Measurements from ENCODE around the gene PTPRM.

Gene PTPRM

DNA sequence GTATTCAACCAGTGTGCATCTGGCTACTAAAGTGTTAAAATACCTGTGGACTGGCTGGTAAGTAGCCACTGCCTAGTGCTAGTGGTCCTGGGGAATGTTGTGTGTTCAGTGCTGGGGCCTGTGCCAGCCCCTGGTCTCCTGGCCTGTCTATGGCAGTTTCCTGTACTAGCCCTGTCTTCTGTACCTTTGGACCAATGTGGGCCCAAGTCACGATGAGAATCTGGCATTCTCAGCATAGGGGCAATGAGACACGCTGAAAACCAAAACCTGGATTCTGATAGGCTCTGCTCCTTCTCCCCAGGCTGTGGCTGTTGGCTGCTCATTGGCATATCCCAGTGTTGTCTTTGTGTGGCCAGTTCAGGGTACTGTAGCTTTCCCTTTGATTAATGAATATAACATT, 170.4 kb downstream of the PTPRM start:
- no peak for ATAC-seq
- no peak overlapping the region for H3K27ac Mint-ChIP-seq
- no peak for DNase-seq
- no peaks in the 10 kb centered on the region for H3K9me3 Mint-ChIP-seq
- no peaks in the 10 kb centered on the region for H3K4me1 Mint-ChIP-seq
- no peaks in the 10 kb centered on the region for H3K36me3 Mint-ChIP-seq (ENCODE audit: low read depth)
- no peaks in the 10 kb centered on the region for H3K27me3 Mint-ChIP-seq
- no peak overlapping the region for H3K4me3 Mint-ChIP-seq

DNA sequence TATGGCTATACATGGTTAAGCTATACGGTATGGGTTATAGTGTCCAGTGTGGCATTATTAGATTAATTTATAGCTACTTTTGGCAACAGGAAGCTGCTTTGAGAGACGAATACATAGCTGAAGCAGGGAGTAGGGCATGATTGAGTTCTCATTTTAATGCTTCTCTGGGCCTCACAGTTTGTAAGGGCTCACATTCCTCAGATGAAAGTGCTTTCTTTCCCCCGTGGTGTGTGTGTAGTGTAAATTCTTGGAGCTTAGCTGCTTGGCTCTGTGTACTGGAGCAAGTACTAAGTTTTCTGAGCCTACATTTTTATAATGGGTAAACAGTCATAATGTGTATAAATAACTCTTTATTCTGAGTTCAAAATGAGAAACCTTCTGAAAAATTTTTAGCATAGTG, 173.7 kb downstream of the PTPRM start:
- ATAC-seq (no peak), DNase-seq (no peak)
- Mint-ChIP-seq H3K27ac (no peak overlapping the region), H3K9me3 (peaks cover 6% of the 10 kb centered on the region), H3K4me1 (no peaks in the 10 kb centered on the region), H3K36me3 (ENCODE audit: low read depth) (no peaks in the 10 kb centered on the region), H3K4me3 (no peak overlapping the region), H3K27me3 (no peaks in the 10 kb centered on the region)

DNA sequence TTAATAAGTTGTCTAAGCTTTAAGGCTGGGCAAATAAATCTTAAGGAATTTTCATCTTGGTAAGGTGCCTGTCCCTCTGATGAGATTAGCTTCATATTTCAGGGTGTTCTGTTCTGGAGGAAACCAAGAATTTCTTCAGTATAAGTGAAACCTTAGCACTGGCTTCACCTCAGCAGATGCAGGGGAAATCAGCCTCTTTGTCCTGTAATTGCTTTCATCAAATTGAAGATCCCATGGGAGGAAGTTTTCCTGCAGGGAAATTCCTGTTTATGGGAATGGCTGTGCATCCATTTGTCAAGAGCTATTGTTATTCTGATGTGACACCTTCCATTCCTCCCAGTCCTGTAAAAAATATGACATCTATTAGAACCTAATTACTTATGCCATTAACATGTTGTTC, 174.5 kb downstream of the PTPRM start:
- Mint-ChIP-seq H3K9me3 (peaks cover 10% of the 10 kb centered on the region), H3K36me3 (ENCODE audit: low read depth) (no peaks in the 10 kb centered on the region), H3K27ac (no peak overlapping the region), H3K4me3 (no peak overlapping the region), H3K4me1 (no peaks in the 10 kb centered on the region), H3K27me3 (no peaks in the 10 kb centered on the region)
- DNase-seq, result no peak
- no peak for ATAC-seq

DNA sequence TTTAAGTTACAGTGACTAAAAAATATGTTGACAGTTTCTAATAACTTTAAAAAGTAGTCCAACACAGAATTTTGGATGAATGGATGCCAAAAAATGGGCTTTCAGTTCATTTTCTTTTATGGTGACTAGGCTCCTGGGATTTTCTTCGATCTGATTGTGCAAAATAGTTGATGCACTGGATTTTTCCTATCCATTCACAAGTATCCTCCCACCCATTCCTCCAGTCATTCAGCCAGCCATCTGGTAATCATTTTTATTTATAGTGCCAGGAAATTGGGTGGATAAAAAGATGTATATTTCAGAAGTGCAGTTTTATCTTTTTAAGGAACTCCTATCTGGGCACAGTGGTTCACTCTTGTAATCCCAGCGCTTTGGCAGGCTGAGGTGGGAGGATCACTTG, 175.1 kb downstream of the PTPRM start:
- DNase-seq, result no peak
- H3K27me3 Mint-ChIP-seq, result no peaks in the 10 kb centered on the region
- peaks cover 14% of the 10 kb centered on the region for H3K9me3 Mint-ChIP-seq
- no peaks in the 10 kb centered on the region for H3K4me1 Mint-ChIP-seq
- H3K4me3 Mint-ChIP-seq, result no peak overlapping the region
- H3K27ac Mint-ChIP-seq, result no peak overlapping the region
- no peaks in the 10 kb centered on the region for H3K36me3 Mint-ChIP-seq (ENCODE audit: low read depth)
- no peak for ATAC-seq

DNA sequence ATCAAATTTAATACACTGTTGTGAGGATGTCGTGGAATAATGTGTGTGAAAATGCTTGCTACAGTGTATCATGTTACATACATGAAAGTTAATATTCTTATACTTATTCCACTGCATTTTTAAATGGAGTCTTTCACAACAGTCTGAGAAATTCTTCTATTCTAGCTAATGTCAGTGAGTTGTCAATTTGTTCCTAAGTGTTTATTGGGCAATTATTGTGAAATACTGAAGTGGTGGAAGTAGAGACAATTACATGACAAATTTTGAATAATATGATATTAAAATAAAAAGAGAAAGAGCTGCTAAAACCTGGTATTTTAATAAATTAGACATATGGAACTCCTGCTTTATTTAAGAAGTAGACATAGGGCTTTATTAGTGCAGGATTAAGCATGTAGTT, 176.1 kb downstream of the PTPRM start:
- no peaks in the 10 kb centered on the region for H3K27me3 Mint-ChIP-seq
- peaks cover 18% of the 10 kb centered on the region for H3K9me3 Mint-ChIP-seq
- H3K27ac Mint-ChIP-seq, result no peak overlapping the region
- H3K4me3 Mint-ChIP-seq, result no peak overlapping the region
- no peaks in the 10 kb centered on the region for H3K4me1 Mint-ChIP-seq
- ATAC-seq (no peak), DNase-seq (no peak)
- H3K36me3 Mint-ChIP-seq (ENCODE audit: low read depth), result no peaks in the 10 kb centered on the region

DNA sequence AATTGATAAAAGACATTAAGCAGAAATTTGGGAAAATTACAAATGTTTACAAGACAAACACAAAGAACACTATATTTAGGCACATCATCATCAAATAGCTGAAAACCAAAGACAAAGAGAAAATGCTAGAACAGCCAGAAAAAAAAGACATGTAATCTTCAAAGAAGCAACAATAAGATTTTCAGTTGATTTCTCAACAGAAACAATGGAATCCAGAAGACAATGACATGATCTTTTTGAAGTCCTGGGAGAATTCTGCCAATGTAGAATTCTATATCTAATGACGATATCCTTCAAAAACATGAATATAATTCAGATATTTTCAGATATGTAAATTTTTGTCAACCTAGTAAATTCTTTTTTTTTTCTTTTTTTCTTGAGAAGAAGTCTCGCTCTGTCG, 179.0 kb downstream of the PTPRM start:
- ATAC-seq (no peak), DNase-seq (no peak)
- Mint-ChIP-seq H3K4me1 (no peaks in the 10 kb centered on the region), H3K27ac (no peak overlapping the region), H3K9me3 (peaks cover 18% of the 10 kb centered on the region), H3K4me3 (no peak overlapping the region), H3K36me3 (ENCODE audit: low read depth) (no peaks in the 10 kb centered on the region), H3K27me3 (no peaks in the 10 kb centered on the region)

DNA sequence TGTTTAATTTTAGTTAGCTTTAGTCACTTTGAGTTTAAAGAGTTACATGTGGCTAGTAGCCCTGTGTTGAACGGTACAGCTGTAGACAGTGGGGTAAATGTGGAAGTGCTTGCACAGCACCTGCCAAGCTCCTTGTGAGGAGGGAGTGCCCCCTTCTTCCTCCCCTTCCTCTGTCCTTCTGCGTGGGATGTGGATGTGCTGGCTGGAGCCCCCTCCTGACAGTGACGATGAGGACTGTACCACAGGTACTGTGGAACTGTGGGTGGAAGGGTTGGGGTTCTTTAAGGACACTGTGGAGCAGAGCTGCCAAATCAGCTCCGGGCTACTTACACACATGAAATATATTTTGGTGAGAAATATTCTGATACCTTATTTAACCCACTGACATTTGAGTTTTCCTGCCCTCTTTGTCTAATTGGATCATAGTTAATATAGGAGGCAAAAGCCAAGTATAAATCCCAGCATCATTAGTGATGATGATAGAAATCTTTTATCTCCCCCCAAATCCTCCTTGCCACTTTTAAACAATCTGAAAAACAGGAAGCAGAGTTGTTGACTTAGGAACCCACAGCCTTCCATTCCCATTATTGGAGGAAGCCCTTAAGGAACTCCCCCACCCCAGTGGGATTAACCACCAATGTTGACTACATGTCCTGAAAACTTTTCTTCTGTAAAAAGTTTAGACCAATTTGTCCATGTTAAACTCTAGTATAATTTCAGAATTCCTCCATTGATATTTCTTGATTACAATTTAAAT, 181.3 kb downstream of the PTPRM start:
- Mint-ChIP-seq H3K9me3 (peaks cover 18% of the 10 kb centered on the region), H3K4me1 (no peaks in the 10 kb centered on the region), H3K4me3 (no peak overlapping the region), H3K36me3 (ENCODE audit: low read depth) (no peaks in the 10 kb centered on the region), H3K27ac (no peak overlapping the region), H3K27me3 (no peaks in the 10 kb centered on the region)
- DNase-seq, result no peak
- ATAC-seq, result no peak

DNA sequence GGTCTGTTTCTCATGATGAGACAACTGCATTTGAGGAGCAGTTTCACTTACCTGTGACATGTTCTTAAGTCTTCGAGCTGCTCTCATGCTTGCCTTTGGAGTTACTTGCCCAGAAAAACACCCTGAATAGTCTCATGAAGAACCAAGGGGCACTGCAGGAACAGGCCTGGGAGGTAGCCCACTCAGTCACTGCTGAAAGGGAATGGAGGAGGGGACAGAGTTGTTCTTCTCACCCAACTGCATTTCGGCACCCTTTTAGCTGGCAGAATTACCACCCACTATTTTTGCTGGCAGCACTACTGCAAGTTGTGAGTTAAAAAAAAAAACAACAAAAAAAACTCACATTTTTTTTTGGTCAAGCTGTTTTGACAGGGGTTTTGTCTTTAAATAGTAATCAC, 181.9 kb downstream of the PTPRM start:
- no peaks in the 10 kb centered on the region for H3K4me1 Mint-ChIP-seq
- ATAC-seq (no peak), DNase-seq (no peak)
- peaks cover 18% of the 10 kb centered on the region for H3K9me3 Mint-ChIP-seq
- H3K4me3 Mint-ChIP-seq, result no peak overlapping the region
- H3K36me3 Mint-ChIP-seq (ENCODE audit: low read depth), result no peaks in the 10 kb centered on the region
- H3K27ac Mint-ChIP-seq, result no peak overlapping the region
- no peaks in the 10 kb centered on the region for H3K27me3 Mint-ChIP-seq

DNA sequence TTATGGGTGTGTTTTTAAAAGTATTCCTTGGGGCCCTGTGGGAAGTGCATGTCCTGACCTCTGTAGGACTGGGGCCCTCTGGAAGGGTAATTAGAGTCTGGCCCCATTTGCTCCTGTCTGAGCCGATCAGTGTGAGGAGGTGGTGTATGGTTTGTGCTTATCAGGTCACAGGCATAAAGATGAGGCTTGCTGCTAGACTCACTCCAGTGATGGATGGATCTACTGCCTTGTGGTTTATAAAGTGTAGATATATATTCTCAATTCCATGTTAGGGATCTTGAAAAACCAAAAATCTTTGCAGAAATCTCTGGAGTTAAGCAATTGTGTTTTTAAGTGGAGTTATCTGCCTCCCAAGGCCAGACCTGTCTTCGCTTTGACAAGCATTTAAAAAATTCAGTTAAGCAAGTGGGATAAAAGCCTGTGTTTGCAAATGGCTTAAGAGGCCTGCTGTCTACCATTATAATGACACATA, 182.4 kb downstream of the PTPRM start:
- H3K36me3 Mint-ChIP-seq (ENCODE audit: low read depth), result no peaks in the 10 kb centered on the region
- H3K9me3 Mint-ChIP-seq, result peaks cover 18% of the 10 kb centered on the region
- DNase-seq (no peak), ATAC-seq (no peak)
- H3K27ac Mint-ChIP-seq, result no peak overlapping the region
- no peaks in the 10 kb centered on the region for H3K4me1 Mint-ChIP-seq
- no peaks in the 10 kb centered on the region for H3K27me3 Mint-ChIP-seq
- H3K4me3 Mint-ChIP-seq, result no peak overlapping the region

DNA sequence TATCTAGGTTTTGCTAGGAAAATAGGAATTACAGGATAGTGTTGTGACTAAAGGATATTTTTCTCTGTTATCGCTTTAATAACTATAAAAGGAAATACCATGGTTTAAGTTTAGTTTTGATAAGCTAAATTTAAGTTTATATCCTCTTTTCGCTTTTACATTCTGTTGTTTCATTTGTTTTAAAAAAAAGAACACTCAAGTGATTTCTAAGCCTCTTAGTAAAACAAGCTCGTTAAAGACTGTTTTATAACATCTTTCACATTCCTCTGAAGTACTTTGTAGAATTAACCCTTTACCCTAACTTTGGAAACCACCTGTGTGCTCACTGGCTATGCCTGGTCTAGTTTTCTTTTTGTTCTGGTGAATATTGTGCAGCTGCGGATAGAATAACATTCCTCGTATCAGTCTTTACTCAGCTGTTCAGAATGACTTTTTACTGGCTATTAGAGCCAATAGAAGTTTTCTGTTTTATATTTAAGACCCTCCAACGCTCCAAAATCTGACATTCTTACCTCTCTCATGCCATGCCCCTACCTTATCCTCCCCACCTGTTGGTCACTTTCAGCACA, 183.1 kb downstream of the PTPRM start:
- Mint-ChIP-seq H3K27ac (no peak overlapping the region), H3K4me1 (no peaks in the 10 kb centered on the region), H3K36me3 (ENCODE audit: low read depth) (no peaks in the 10 kb centered on the region), H3K4me3 (no peak overlapping the region), H3K27me3 (no peaks in the 10 kb centered on the region), H3K9me3 (peaks cover 18% of the 10 kb centered on the region)
- no peak for DNase-seq
- ATAC-seq, result no peak

DNA sequence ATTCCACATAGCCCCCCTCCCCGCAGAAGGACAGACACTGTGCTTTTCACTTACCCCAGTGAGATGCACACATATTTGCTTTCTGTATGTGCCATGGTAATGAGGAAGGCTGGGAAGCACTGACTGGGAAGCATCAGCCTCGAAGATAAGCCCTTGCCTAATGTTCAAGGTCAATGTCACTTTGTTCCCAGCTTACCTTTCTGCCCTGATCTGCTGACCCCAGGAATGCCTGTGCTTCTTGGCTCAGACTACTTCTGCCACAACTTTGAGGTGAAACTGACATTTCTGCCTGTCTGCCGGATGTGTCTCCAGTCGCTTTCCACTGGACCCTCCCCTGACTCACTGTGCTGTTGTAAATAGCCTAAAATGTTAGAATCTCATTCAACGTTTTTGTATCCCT, 183.8 kb downstream of the PTPRM start:
- H3K36me3 Mint-ChIP-seq (ENCODE audit: low read depth), result no peaks in the 10 kb centered on the region
- no peaks in the 10 kb centered on the region for H3K27me3 Mint-ChIP-seq
- no peak overlapping the region for H3K27ac Mint-ChIP-seq
- no peak for DNase-seq
- no peak overlapping the region for H3K4me3 Mint-ChIP-seq
- ATAC-seq, result no peak
- H3K4me1 Mint-ChIP-seq, result no peaks in the 10 kb centered on the region
- H3K9me3 Mint-ChIP-seq, result peaks cover 11% of the 10 kb centered on the region

DNA sequence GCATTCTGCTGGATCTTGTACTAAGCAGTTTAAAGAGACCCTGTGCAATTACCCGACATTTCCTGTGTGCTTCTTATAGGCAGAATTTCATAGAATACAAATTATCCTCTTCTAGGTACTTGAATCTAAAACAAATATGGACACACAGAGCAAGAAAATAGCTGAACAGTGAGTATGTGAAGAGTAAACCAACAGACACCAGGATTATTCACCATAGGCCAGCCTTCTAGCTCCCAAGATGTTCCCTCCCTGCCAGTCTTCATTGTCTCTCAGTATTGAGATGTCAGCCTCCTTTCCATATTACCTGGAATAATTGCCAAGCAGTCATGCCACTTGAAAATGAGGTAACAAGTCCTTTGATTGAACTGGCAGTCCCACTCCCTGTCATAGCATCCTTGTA, 187.1 kb downstream of the PTPRM start:
- Mint-ChIP-seq H3K4me3 (no peak overlapping the region), H3K4me1 (no peaks in the 10 kb centered on the region), H3K36me3 (ENCODE audit: low read depth) (no peaks in the 10 kb centered on the region), H3K27ac (no peak overlapping the region), H3K9me3 (no peaks in the 10 kb centered on the region), H3K27me3 (no peaks in the 10 kb centered on the region)
- DNase-seq (no peak), ATAC-seq (no peak)

DNA sequence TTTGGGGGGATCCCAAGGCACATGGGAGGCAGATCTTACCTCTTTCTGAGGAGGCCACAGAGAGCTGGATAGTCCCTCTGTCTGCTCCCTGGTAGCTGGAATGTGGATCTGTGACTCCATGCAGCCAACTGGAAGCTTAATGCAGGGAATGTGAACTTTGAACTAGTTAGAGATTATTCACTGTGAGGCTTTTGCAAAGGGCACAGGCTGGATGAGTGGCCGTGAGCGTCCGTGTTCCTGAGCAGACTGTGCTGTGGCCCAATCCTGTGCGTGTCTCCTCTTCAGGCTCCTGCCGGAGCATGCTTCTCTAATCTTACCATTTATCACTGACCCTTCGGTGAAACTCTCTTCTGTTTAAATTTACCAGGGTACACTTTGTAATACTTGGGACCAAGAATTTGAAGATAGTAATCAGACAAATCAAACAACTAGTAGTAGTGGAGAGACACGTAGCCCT, 187.6 kb downstream of the PTPRM start:
- DNase-seq, result no peak
- Mint-ChIP-seq H3K4me1 (no peaks in the 10 kb centered on the region), H3K4me3 (no peak overlapping the region), H3K27ac (no peak overlapping the region), H3K27me3 (no peaks in the 10 kb centered on the region), H3K36me3 (ENCODE audit: low read depth) (no peaks in the 10 kb centered on the region), H3K9me3 (no peaks in the 10 kb centered on the region)
- no peak for ATAC-seq

DNA sequence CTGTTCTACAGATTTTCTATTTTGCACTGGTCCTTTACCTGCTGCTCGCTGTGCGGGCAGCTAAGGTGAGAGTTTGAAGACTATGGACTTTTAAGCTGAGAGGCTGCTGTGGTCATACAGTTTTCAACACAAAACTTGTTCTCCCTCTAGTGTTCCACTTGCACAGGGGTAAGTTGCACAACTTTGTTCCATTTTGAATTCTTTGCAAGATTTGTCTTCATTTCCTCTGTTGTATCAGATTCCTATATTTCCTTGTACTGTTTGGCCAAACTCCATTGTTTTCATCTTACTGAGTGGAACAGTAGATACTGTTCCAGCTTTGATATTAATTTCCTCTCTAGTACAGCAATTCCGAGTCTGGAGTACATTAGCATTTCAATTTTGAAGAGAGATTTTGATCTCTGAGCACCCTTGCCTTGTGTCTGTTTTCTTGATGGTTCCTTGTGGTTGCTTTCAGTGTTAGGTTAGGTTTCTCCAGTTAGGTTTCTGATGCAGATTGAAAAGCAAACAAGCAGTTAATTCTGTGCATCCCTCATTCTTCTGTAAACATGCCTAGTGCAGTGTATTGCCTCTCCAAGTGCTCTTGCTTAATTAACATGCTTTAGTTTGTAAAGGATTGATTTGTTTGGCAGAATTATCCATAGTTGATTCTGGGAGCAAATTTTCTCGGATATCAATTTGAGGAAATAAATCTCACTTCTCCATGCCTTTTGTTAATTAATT, 188.8 kb downstream of the PTPRM start:
- no peak overlapping the region for H3K4me3 Mint-ChIP-seq
- no peaks in the 10 kb centered on the region for H3K9me3 Mint-ChIP-seq
- no peaks in the 10 kb centered on the region for H3K4me1 Mint-ChIP-seq
- DNase-seq, result no peak
- H3K27me3 Mint-ChIP-seq, result no peaks in the 10 kb centered on the region
- ATAC-seq, result no peak
- H3K27ac Mint-ChIP-seq, result no peak overlapping the region
- no peaks in the 10 kb centered on the region for H3K36me3 Mint-ChIP-seq (ENCODE audit: low read depth)

DNA sequence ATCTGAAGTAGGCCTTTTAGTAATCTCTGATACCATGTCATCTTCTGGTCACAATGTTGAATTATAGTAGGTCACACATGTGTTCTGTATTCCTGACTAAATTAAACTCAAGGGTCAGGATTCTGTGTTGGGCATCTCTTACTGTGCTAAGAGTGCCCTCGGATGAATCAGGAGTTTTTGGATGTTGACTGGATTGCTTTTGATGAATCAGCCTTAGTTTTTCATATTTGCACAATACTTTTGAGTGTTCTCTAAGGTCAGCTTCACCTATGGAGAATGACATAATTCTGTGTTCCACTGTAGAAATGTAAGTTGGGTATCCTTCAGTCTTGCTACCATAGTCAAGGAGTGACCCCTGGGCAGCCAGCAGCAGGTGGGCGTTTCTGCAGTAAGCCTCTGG, 190.1 kb downstream of the PTPRM start:
- DNase-seq, result no peak
- no peaks in the 10 kb centered on the region for H3K4me1 Mint-ChIP-seq
- no peak overlapping the region for H3K27ac Mint-ChIP-seq
- no peaks in the 10 kb centered on the region for H3K36me3 Mint-ChIP-seq (ENCODE audit: low read depth)
- no peak for ATAC-seq
- H3K9me3 Mint-ChIP-seq, result peaks cover 4% of the 10 kb centered on the region
- H3K4me3 Mint-ChIP-seq, result no peak overlapping the region
- no peaks in the 10 kb centered on the region for H3K27me3 Mint-ChIP-seq

Measured in activated naive CD8-positive, alpha-beta T cell treated with anti-CD3 and anti-CD28 coated beads, Interleukin-2, amount 50 U/mL, for 24 hours (primary cell).